Activated naive CD4-positive, alpha-beta T cell (primary cell): ENCODE data around the gene FAM171A2.

Source experiments
- DNase-seq, 4 experiments: peaks; one replicate each; lab custom pipeline; 2025; lab: John Stamatoyannopoulos, UW

The FAM171A2 gene

DNA sequence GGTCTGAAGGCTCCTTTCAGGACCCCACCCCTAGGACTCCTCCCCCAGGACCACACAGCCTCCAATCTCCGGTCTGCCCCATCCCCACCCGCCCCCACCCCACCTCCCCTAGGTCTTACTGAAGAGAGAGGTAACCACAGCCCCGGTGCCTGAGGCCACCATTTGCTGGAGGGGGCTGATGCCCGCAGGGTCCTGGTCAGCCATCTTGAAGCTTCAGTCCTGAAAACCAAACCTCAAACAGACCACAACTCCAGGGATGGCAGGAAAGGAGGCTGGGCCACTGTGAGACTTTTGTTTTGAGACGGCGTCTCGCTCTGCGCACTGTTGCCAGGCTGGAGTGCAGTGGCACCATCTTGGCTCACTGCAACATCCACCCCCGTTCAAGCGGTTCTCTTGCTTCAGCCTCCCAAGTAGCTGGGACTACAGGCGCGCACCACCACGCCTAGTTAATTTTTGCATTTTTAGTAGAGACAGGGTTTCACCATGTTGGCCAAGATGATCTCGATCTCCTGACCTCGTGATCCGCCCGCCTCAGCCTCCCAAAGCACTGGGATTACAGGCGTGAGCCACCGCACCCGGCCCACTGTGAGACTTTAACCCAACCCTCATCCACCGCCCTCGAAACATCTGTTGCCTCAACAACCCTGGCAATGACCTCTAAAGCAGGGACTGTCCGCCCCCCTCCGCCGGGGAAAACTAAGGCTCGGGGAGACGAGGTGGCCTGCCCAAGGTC, 40.1 kb downstream of the FAM171A2 start:
- no peak for DNase-seq

DNA sequence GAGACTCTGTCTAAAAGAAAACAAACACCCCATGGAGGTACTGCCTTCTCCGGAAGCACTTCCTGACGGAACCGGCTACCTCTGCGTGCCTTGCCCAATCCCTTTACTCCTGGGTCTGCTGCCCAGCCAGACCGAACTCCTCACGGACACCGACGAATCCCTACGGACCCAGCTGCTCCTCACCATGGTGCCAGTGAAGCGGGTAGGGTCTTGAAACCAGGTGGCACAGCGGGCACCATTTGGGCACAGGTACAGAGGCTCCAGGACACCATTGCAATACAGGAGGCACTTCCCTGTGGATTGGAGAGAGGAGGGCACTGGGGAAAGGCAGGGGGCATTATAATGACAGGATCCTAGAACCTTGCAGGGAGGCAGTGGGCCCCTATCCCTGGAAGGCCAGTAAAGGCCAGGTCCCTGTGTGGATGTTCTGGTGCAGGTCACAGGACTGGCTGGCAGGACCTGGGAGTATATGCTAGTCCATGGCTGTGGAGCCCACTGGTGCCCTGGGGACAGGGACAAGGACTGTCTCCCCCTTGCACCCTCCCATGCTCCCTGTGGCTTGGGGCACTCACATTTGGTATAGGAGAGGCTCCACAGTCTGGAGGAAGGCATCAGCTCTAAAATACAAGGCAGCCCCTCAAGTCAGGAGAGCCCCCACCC, 41.3 kb downstream of the FAM171A2 start:
- no peak for DNase-seq

DNA sequence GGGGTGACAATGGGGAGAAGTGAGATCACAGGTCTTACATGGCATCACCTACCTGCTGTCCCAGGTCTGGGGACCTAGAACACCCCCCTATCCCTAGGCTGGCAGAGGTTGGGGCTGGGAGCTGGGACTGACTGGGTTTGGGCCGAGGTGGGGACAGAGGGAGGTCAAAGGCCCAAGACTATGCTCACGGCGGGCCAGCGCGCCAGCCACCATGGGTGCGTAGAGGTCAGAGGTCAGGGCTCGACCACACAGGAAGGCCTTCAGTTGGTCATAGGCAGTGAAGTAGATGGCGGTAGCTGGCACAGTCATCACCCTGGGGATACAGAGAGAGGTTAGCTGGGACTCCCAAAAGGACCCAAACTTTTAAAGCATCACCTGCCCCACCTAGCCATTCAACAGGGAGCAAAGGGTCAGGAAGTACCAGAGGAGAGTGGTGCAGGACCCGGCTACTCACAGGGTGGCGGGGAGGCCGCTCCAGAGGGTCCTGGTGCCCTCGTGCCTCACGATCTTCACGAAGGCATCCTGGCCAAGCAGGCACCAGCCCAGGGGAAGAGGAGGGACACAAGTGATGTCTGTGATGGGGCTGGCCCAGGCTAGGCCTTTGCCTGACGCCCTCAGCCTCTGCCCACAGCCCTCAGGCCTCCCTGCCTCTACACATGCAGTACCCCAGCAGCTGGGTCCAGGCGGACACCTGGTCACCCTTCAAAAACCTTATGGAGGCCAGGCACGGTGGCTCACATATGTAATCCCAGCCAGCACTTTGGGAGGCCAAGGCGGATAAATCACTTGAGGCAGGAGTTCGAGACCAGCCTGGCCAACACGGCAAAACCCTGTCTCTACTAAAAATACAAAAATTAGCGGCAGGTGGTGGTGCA, 42.2 kb downstream of the FAM171A2 start:
- DNase-seq, result no peak

DNA sequence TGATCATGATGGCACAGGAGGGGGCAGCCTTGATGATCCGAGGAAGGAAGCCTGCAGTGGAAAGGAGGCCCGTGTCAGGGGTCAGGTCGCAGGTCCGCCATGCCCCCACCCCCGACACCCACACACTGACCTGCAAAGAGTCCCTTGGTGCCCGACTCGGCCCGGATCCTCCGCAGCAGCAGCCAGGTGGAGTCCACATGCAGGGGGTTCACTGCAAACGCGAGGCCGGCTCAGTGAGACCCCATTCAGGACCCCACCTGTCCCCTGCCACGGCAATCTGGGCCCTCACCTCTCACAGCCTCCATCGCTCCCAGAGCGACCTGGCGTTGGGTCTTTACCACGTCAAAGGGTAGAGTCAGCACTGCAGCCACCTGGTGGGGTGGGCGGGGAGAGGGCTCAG, 43.6 kb downstream of the FAM171A2 start:
- no peak for DNase-seq

DNA sequence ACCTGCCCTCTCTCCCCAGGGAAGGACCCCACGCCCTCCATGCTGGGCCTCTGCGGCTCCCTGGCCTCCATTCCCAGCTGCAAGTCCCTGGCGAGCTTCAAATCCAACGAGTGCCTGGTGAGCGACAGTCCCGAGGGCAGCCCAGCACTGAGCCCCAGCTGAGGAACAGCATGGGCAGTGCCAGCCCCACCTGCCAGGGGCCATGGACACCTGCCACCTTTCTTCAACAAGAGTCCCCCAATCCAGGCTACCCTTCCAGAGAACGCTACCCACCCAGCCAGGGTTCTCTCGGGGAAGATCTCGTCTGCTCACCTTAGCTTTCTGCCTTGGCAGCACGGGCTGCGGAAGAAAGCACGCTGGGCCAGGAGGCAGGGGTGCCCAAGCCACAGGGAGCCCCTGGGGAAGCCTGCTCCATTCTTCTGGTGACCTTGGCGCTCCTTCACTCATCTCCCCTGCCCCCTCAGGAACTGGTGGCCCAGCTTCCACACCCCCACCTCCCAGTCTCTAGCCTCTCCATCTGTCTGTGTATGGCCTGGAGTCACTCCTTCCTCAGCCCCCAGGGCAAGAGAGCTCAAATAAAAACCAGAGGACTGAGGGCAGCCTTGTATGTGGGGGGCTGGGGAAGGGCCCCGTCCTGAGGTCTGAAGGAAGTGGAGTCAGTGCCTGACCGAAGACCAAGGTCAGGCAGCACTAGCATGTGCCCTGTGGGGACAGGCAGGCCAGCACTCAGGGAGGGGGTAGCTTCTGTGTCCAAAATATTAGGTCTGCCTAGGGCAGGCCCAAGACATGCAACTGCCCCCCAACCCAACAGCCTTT, 45.4 kb downstream of the FAM171A2 start:
- no peak for DNase-seq

DNA sequence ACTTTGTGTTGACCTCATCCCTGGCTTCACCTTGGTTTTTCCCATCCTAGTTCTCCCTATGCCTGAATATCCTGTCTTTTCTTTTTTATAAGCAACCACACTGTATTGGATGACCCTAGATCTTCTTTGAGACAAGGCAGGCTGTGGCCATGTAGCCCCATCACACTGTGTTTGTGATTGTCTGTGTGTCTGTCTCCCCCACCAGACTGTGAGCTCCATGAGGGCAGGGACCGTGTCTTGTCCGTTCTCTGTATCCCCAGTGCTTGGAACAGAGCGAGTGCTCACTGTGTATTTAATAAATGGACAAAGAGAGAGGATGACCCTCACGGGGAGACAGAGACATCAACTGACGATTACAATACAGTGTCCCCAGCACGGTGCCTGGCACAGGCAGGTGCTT, 46.1 kb downstream of the FAM171A2 start:
- no peak for DNase-seq

DNA sequence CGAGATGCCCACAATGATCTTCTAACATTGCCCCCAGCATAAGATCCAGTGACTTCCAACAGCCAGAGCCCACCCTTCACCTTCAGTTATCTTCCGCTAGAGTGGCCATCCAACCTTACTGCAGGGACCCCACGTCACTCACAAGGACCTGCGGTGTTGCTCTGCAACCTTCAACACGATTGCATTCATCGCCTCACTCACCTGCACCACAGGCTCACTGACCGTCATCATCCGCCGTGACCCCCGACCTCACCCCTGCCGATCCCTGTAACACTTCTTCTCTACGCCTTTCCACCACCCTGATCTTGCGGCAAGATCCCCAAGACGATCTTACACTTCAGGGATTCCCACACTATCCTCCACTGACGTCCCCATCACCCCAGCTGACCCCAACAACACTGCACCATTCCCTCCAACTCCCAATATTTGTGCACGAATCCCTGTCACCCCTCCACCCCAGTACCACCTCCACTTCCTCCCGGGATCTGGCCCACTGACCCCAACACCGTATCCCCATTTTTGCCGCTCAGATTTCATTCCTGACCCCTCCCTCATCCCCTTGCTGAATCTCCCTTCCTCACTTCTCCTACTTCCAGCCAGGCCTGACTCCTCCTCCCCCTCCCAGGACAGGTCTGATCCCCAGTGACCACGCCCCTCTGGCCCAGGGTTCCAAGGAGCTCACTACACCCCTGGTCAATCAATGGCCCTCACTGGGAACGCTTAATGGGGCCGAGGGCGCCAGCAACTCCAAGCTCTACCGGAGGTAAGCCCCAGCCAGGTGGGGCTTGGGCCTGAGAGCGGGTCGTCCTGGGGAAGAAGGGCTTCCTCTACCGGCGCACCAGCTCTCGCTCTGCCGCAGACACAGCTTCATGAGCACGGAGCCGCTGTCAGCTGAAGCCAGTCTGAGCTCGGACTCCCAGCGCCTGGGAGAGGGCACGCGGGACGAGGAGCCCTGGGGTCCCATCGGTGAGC, 47.6 kb downstream of the FAM171A2 start:
- no peak for DNase-seq

DNA sequence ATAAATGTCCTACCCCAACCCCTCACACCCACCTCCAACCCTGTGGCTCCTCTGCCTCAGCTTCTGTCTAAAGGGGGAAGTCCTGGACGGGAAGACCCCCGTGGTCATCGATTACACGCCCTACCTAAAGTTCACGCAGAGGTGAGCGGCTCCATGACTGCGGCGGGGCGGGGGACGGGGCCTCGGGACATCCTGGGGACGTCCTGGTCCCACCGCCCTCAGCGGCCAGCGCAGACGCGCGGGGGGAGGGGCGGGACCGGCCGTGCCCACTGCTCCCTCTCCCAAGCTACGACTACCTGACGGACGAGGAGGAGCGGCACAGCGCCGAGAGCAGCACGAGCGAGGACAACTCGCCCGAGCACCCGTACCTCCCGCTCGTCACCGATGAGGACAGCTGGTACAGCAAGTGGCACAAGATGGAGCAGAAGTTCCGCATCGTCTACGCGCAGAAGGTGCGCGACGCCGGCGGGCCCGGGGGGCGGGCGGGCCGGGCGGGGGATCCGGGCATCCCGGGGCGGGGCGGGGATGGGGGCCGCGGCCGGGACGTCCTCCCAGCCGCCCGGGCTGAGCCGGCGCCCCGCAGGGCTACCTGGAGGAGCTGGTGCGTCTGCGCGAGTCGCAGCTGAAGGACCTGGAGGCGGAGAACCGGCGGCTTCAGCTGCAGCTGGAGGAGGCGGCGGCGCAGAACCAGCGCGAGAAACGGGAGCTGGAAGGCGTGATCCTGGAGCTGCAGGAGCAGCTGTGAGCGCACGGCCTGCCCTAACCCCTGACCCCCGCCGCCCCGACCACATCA, 48.6 kb downstream of the FAM171A2 start:
- DNase-seq, result peak in 1 of 4 experiments; percentile 25

DNA sequence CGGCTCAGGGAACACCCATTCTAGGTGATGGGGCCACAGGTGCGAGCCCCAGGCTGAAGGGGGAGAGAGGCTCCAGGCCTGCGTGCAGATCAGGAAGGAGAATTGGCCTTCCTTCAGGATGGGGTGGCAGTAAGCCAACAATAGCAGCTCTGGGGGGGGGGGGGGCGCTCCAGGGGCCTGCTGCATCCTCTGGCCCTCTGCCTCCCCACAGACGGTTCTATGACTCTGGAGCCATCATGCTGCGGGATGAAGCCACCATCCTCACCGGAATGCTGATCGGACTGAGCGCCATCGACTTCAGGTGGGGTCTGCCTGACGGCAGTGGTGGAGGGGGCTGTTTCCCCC, 49.2 kb downstream of the FAM171A2 start:
- DNase-seq, result no peak

DNA sequence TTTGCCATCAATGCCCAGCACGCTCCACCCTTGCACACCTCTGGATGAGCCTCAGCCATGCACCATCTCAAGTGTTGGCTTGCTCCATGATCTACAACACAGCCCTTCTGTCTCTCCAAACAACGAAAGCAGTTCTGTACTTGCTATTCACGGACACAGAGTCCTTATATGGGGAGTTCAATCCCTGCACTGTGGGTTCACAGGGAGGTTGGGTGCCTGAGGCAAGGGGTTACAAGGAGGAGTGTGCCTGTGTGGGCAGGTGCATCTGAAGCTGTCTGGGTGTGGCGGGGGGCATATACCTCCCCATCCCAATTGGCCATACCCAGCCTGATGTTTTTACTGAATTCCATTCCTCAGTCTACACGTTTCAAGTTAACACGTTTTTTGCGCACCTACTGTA, 49.6 kb downstream of the FAM171A2 start:
- DNase-seq, result no peak

DNA sequence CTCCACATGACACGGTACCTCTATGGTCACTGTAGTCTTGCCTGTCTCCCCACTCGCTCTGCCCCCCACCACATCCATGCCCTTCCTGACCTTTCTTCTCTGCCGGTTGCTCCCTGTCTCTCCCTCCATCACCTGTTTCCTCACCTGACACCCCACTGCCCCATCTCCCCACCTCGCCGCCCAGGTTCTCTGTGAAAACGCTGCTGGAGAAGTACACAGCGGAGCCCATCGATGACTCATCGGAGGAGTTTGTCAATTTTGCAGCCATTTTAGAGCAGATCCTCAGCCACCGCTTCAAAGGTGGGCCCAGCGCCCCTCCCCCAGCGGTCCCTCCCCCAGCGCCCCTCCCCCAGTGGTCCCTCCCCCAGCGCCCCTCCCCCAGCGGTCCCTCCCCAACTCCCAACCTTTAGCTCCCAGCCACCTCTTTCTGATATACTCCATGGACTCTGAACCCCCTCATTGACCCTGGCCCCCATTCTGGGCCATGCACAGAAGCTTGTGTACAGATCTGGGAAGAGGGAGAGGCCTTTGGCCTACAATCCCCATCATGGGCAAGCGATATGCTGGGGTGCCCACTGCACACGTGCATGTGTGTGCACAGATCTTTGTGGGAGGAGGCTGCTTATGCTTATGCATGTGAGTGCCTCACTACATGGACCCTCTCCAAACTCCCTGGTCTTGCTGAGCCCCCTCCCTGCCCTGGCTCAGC, 51.1 kb downstream of the FAM171A2 start:
- DNase-seq, result no peak

DNA sequence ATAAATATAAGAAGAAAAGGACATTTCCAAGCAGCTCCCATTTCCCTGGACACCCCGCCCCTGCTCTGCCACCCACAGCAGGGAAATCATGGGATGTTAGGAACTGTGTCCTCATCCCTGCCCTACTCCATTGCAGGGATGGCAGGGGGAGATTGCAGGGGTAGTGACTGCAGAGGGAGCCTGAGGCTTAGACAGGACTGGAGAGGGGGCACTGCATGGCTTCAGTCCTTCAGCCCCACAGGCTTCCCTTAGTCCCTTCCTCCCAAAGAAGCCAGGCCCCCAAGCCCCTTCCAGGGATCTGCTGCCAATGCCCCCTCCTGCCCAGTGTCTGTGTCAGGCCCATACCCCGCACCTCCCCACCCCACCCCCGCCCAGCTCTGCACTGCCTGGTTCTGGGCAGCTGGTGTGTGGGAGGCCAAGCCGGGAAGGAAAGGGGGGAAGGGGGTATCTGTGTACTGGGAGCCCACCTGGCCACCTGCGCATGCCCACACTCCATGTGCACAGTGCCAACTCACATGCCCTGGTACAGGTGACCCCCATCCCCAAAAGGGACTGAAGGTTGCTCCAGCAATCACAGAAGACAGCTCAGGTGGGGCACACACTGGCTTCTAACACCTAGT, 52.0 kb downstream of the FAM171A2 start:
- DNase-seq, result no peak

DNA sequence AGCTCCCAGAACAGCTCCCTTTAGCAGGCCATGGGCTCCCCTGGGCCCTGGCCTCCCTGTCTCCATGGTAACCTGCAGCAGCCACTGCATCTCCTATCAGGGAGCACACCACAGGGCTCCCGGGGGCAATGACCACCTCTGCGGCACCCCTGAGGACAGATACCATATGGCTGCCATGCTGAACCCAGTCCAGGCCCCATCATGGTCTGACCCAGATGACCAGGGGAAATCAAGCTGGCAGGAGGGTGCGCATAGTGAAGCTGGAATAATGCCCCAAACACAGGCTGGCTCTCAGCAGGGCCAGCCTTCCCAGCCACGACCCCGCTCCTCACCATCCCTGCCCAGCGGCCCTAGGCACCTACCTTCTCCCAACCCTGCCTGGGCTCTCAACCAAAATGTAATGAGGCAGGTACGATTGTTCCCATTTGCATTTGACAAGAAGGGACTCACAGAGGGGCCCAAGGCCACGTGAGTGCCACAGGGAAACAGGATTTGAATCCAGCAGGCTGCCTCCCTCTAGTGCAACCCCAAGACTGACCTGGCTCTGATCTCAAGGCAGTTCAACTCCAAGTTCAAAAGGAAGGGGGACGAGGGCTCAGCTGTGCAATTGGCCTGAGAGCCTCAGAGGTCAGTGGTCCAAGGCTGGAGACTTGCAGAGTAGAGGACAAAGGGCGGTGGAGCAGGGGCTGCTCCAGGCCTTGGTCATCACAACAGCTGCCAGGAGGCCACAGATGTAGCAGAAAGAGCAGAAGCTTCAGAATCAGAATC, 52.9 kb downstream of the FAM171A2 start:
- no peak for DNase-seq

DNA sequence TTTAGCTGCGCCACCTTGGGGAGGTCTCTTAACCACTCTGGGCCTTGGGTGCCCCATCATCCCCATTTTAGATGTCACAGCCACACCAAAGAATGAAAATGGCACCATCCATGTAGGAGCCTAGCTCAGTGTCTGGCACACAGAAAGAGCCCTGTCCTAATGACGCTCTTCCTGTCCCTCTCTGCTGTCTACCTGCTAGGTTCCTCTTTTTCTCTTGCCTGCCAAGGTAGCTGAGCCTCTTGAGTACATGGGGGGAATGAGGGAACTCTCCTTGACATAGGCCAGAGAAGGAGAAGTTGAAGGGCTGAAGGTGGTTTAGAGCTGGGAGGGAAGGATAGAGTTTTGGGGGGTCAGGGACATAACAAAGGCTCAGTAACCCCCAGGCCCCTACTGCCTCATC, 53.5 kb downstream of the FAM171A2 start:
- DNase-seq, result no peak

DNA sequence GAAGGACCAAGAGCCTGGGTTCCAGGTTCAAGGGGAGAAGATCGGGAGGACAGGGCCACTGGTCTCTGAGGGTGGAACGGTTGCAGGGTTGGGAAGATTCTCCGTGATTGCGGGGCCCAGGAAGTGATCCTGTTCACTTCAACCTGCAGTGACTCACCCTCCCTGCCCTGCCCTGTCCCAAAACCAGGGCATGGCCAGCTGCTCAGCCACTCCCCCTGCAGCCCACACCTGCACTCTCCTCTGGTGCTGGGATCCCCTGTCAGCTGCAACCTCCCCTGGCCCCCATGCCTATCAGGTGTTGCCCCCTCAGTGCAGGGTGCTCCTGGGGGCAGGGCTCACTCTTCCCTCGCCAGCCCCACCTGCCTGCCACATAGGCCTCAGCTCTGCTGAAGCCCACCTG, 54.2 kb downstream of the FAM171A2 start:
- no peak for DNase-seq

DNA sequence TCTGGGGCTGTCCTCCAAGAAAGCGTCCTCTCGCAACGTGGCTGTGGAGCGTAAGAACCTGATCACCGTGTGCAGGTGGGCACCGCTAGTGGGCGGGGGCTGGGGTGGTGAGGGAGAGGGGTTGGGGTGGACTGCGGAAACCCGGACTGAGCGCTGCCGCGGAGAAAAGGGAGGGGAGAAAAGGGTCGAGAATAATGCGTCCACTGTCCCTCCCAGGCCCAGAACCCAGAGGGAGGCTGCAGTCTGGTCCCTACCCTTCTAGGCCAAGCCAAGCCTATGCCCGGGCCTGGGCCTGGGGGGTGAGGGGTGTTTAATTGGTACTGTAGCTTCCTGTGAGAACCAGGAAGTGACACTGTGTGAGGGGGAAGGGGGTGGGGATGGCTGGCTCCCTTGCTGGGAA, 54.8 kb downstream of the FAM171A2 start:
- no peak for DNase-seq

DNA sequence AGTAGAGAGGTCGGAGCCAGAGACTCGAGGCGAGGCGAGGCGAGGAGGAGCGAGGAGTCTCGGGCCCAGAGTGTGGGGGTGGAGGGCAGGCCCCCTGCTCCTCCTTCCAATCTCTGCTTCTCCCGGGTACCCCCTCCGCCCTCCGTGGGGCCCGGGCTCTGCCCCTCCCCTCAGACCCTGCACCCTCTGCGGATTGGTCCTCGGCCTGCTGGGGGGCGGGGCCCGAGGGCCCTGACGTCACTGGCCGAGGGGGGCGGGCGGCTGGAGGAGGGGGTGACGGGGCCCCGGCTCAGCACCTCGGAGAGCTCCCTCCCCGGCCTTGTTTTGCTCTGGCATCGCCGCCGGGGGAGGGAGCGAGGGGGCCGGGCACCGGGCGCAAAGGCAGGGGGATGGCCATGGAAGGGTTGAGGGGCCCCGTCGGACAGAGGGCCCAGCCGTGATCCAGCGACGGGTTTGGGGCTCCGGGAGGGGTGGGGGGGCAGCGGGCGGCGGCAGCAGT, 55.3 kb downstream of the FAM171A2 start, which contains the start of gene RUNDC3A:
TSS of gene RUNDC3A (plus strand) at position 282 of the 499 bp plus-strand sequence. CDS start 232 bp downstream, outside the sequence.
- DNase-seq, result peak; percentile 59 to 82 (median 72)
